Right lobe of liver (tissue), 6 donors: Measurements from ENCODE around the gene PCDHA6. TPM values are rescaled to one million over a fixed set of nuclear protein-coding genes. Genes with fewer than 3 reads are reported as not detected.
"Not testable (repeated sequence)": the region's sequence is repeated elsewhere in the genome, so short reads cannot be mapped to it uniquely, and the experiment has no call there.

Source experiments
- ATAC-seq, 4 donors: fragments of 200-7000 bp; cut with Tn5 transposase; one replicate each; pipeline ENCODE4 v1.9.1; 2020; ENCODE audit warnings: mild to moderate bottlenecking in 4 of 4, moderate library complexity in 4 of 4
- DNase-seq, 3 donors: peaks; one replicate each; pipeline ENCODE4 v3.0.0-alpha.2; 2020
- H3K27ac ChIP-seq, 3 donors: fragments of 200-600 bp; one replicate each; pipeline ENCODE4 v1.8.0; 2022
- H3K27me3 ChIP-seq, 2 donors: fragments of 200-600 bp; one replicate each; pipeline ENCODE4 v1.8.0; 2022
- H3K36me3 ChIP-seq, 4 donors: fragments of 200-600 bp; sonication (generic) in 1 of 4; one replicate each; pipeline versions ENCODE4 v1.5.1 to v1.8.0; 2017 to 2022; ENCODE audit warnings: control low read depth in 1 of 4
- H3K4me1 ChIP-seq, 4 donors: fragments of 200-600 bp; sonication (generic) in 1 of 4; one replicate each; pipeline versions ENCODE4 v1.5.1 to v1.8.0; 2017 to 2022; ENCODE audit warnings: control low read depth in 1 of 4
- H3K4me3 ChIP-seq, 3 donors: fragments of 200-600 bp; one replicate each; pipeline ENCODE4 v1.8.0; 2022
- H3K9me3 ChIP-seq, 4 donors: fragments of 200-600 bp; sonication (generic) in 1 of 4; one replicate each; pipeline versions ENCODE4 v1.5.1 to v1.8.0; 2017 to 2022; ENCODE audit warnings: control low read depth in 1 of 4
- POLR2A ChIP-seq: fragments of 450-650 bp; IDR thresholded peaks from one replicate; pipeline ENCODE4 v1.6.1; 2017; ENCODE audit warnings: antibody characterized with exemption, mild to moderate bottlenecking
- WGBS: methylation state at CpG from one replicate; pipeline ENCODE4 v1.1.6; 2018; ENCODE audit warnings: low coverage, low lambda C conversion rate; ENCODE audit not compliant: insufficient coverage; ENCODE audit errors: missing lambda C conversion rate; 5-methylcytosine and 5-hydroxymethylcytosine counted together
- intact Hi-C, 2 donors: fragments of 100-400 bp; cut with DNase I; formaldehyde crosslinking; loops; one replicate each; pipeline versions ENCODE4 v1.11.2 to v1.14.1; 2022
- total RNA-seq, 6 experiments: library from RNA; depleted of rRNA in 2 of 6; stranded (reverse); fragments of >200 nt in 2 of 6; fragmentation: NEBNext Ultra II Directional in 3 of 6; extraction: Animal tissue kit (Norgen Biotek cat#: 25700) in 3 of 6; gene quantifications; one replicate each; pipeline versions ENCODE4 v1.1.0 to v1.2.4, GENCODE V29; 2016 to 2023
- TF ChIP-seq, protein P1 (sequence below), 4 donors: fragments of 200-600 bp in 3 of 4; fragments of 450-650 bp in 1 of 4; IDR thresholded peaks; one replicate each; pipeline versions ENCODE4 v1.5.1 to v1.8.0; 2016 to 2022; ENCODE audit warnings: antibody characterized with exemption in 4 of 4, mild to moderate bottlenecking in 2 of 4
- donor health status: DM: no; HTN: yes; CAD: no.
- donor health status: DM: no; HTN: no; CAD: no.
- donor health status: DM: no; HTN: no; CAD: no.
- donor health status: DM: no; HTN: yes; CAD: no.
- donor health status: DM: no; HTN: yes; CAD: no.

The PCDHA6 gene
- total RNA-seq, 6 experiments from 2014 or later, result 0.12 TPM; not detected in 5

DNA sequence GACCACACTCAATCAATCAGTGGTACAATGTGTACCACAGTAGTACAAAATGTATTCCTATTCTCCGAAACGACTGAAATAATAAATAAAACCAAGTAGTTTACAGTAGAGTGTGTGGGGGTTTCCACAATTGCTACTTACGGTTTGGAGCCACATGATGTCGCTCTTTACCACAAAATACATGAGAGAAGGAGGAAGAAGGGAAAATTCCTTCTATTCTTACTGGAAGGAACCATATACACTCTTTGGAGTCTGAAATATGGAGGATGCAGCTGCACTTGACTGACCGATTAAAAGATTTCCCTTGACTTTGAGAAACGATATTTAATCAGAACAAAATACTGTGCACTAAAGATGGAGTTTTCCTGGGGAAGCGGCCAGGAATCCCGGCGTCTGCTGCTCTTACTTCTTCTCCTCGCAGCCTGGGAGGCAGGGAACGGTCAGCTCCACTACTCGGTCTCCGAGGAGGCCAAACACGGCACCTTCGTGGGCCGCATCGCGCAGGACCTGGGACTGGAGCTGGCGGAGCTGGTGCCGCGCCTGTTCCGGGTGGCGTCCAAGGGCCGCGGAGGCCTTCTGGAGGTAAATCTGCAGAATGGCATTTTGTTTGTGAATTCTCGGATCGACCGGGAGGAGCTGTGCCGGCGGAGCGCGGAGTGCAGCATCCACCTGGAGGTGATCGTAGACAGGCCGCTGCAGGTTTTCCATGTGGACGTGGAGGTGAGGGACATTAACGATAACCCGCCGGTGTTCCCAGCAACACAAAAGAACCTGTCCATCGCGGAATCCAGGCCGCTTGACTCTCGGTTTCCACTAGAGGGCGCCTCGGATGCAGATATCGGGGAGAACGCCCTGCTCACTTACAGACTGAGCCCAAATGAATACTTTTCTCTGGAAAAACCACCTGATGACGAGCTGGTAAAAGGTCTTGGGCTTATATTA is 20.7 kb upstream of the PCDHA6 start, which contains the start of gene PCDHA4:
Gene PCDHA4 (plus strand): TSS at position 235 of the 942 bp plus-strand sequence.
- no peak within 1 kb of the TSS for H3K4me3 ChIP-seq
- no peaks in the 10 kb centered on the region for H3K4me1 ChIP-seq
- H3K27me3 ChIP-seq, result no peaks in the 10 kb centered on the region
- peaks cover 0 to 10% (median 0%) of the 10 kb centered on the region in 4 donors for H3K9me3 ChIP-seq
- ATAC-seq (no peak), DNase-seq (no peak)
- H3K36me3 ChIP-seq, result no peaks in the 10 kb centered on the region
- H3K27ac ChIP-seq, result no peak within 1 kb of the TSS
- 16% methylated on average over 8 of the region's 47 CpGs for whole genome bisulfite sequencing
- intact Hi-C loops, result no loop called here
- TF ChIP-seq POLR2A, result no peak
- TF ChIP-seq, protein P1, sequence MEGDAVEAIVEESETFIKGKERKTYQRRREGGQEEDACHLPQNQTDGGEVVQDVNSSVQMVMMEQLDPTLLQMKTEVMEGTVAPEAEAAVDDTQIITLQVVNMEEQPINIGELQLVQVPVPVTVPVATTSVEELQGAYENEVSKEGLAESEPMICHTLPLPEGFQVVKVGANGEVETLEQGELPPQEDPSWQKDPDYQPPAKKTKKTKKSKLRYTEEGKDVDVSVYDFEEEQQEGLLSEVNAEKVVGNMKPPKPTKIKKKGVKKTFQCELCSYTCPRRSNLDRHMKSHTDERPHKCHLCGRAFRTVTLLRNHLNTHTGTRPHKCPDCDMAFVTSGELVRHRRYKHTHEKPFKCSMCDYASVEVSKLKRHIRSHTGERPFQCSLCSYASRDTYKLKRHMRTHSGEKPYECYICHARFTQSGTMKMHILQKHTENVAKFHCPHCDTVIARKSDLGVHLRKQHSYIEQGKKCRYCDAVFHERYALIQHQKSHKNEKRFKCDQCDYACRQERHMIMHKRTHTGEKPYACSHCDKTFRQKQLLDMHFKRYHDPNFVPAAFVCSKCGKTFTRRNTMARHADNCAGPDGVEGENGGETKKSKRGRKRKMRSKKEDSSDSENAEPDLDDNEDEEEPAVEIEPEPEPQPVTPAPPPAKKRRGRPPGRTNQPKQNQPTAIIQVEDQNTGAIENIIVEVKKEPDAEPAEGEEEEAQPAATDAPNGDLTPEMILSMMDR (IDR thresholded peaks at IDR 0.05), result peak in 2 of 4 donors; percentile 7 to 15

DNA sequence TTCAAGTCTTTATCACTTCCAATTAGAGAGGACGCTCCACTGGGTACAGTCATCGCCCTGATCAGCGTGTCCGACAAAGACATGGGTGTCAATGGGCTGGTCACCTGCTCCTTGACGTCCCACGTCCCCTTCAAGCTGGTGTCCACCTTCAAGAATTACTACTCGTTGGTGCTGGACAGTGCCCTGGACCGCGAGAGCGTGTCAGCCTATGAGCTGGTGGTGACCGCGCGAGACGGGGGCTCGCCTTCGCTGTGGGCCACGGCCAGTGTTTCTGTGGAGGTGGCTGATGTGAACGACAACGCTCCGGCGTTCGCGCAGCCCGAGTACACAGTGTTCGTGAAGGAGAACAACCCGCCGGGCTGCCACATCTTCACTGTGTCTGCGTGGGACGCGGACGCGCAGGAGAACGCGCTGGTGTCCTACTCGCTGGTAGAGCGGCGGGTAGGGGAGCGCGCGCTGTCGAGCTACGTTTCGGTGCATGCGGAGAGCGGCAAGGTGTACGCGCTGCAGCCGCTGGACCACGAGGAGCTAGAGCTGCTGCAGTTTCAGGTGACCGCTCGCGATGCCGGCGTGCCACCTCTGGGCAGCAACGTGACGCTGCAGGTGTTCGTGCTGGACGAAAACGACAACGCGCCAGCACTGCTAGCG is 19.4 kb upstream of the PCDHA6 start:
- 57% methylated on average over 32 of the region's 62 CpGs for WGBS
- DNase-seq, H3K4me1 ChIP-seq, ATAC-seq, intact Hi-C loops, H3K27me3 ChIP-seq, H3K27ac ChIP-seq, H3K36me3 ChIP-seq, H3K4me3 ChIP-seq: not testable (repeated sequence)
- H3K9me3 ChIP-seq, result peaks cover 0 to 10% (median 0%) of the 10 kb centered on the region in 4 donors

DNA sequence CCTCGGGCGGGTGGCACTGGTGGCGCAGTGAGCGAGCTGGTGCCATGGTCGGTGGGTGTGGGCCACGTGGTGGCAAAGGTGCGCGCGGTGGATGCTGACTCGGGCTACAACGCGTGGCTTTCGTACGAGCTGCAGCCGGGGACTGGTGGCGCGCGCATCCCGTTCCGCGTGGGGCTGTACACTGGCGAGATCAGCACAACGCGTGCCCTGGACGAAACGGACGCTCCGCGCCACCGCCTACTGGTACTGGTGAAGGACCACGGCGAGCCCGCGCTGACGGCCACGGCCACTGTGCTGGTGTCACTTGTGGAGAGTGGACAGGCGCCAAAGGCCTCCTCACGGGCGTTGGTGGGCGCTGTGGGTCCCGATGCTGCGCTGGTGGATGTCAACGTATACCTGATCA is 18.9 kb upstream of the PCDHA6 start:
- DNase-seq (peak in 1 of 3 donors; percentile 53), ATAC-seq (no peak)
- Histone ChIP-seq H3K4me3 (no peak overlapping the region), H3K4me1 (no peaks in the 10 kb centered on the region), H3K9me3 (peaks cover 0 to 10% (median 0%) of the 10 kb centered on the region in 4 donors), H3K27ac (no peak overlapping the region), H3K36me3 (no peaks in the 10 kb centered on the region), H3K27me3 (no peaks in the 10 kb centered on the region)
- intact Hi-C loops, result no loop called here
- WGBS, result 20% methylated on average over 1 of the region's 43 CpGs
- TF ChIP-seq, protein P1 (IDR thresholded peaks at IDR 0.05), result no peak
- no peak for TF ChIP-seq POLR2A

DNA sequence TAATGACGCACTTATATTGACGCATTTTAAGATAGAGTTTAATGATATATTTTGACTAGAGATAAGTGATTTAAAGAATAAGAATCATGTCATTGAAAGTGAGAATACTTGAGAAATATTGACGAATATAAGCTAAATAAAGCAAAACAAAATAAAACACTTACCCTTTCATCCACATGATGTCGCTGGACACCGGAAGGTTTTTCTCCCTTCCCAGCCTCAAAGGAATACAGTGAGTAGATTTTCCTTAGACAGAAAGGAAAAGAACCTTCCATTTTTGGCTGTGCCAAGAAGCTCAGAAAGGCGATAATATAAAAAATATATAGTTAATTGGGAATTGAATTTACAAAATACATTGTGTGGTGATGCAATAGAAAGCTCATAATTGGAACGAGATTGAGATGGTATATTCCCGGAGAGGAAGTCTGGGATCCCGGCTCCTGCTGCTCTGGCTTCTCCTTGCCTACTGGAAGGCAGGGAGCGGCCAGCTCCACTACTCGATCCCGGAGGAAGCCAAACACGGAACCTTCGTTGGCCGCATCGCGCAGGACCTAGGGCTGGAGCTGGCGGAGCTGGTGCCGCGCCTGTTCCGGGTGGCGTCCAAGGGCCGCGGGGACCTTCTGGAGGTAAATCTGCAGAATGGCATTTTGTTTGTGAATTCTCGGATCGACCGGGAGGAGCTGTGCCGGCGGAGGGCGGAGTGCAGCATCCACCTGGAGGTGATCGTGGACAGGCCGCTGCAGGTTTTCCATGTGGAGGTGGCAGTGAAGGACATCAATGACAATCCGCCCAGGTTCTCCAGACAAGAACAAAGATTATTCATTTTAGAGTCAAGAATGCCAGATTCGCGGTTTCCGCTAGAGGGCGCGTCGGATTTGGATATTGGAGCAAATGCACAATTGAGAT is 6.1 kb upstream of the PCDHA6 start, which contains the start of gene PCDHA5:
Gene PCDHA5 (plus strand): TSS at position 239 of the 906 bp plus-strand sequence.
- Histone ChIP-seq H3K4me3 (no peak within 1 kb of the TSS), H3K27me3 (peaks cover 0 to 8% of the 10 kb centered on the region in 2 donors), H3K9me3 (no peaks in the 10 kb centered on the region), H3K36me3 (no peaks in the 10 kb centered on the region), H3K4me1 (no peaks in the 10 kb centered on the region), H3K27ac (no peak within 1 kb of the TSS)
- WGBS, result 23% methylated on average over 23 of the region's 39 CpGs
- TF ChIP-seq POLR2A, result no peak
- TF ChIP-seq, protein P1 (IDR thresholded peaks at IDR 0.05), result peak; percentile 13 to 34 (median 27)
- no peak for ATAC-seq
- DNase-seq, result no peak
- intact Hi-C loops, result no loop called here
